Right lobe of liver (tissue), 6 donors: ENCODE results near the gene DTNB. TPM values are rescaled to one million over a fixed set of nuclear protein-coding genes. Genes with fewer than 3 reads are reported as not detected.
A peak's percentile ranks its signal among the peaks of the same experiment; 100 is the strongest.
"Not testable (repeated sequence)": the region's sequence is repeated elsewhere in the genome, so short reads cannot be mapped to it uniquely, and the experiment has no call there.

Experiments used
- ATAC-seq, 4 donors: fragments of 200-7000 bp; cut with Tn5 transposase; one replicate each; pipeline ENCODE4 v1.9.1; 2020; ENCODE audit warnings: mild to moderate bottlenecking in 4 of 4, moderate library complexity in 4 of 4
- DNase-seq, 3 donors: peaks; one replicate each; pipeline ENCODE4 v3.0.0-alpha.2; 2020
- H3K27ac ChIP-seq, 3 donors: fragments of 200-600 bp; one replicate each; pipeline ENCODE4 v1.8.0; 2022
- H3K27me3 ChIP-seq, 2 donors: fragments of 200-600 bp; one replicate each; pipeline ENCODE4 v1.8.0; 2022
- H3K36me3 ChIP-seq, 4 donors: fragments of 200-600 bp; sonication (generic) in 1 of 4; one replicate each; pipeline versions ENCODE4 v1.5.1 to v1.8.0; 2017 to 2022; ENCODE audit warnings: control low read depth in 1 of 4
- H3K4me1 ChIP-seq, 4 donors: fragments of 200-600 bp; sonication (generic) in 1 of 4; one replicate each; pipeline versions ENCODE4 v1.5.1 to v1.8.0; 2017 to 2022; ENCODE audit warnings: control low read depth in 1 of 4
- H3K4me3 ChIP-seq, 3 donors: fragments of 200-600 bp; one replicate each; pipeline ENCODE4 v1.8.0; 2022
- H3K9me3 ChIP-seq, 4 donors: fragments of 200-600 bp; sonication (generic) in 1 of 4; one replicate each; pipeline versions ENCODE4 v1.5.1 to v1.8.0; 2017 to 2022; ENCODE audit warnings: control low read depth in 1 of 4
- POLR2A ChIP-seq: fragments of 450-650 bp; IDR thresholded peaks from one replicate; pipeline ENCODE4 v1.6.1; 2017; ENCODE audit warnings: antibody characterized with exemption, mild to moderate bottlenecking
- WGBS: methylation state at CpG from one replicate; pipeline ENCODE4 v1.1.6; 2018; ENCODE audit warnings: low coverage, low lambda C conversion rate; ENCODE audit not compliant: insufficient coverage; ENCODE audit errors: missing lambda C conversion rate; 5-methylcytosine and 5-hydroxymethylcytosine counted together
- intact Hi-C, 2 donors: fragments of 100-400 bp; cut with DNase I; formaldehyde crosslinking; loops; one replicate each; pipeline versions ENCODE4 v1.11.2 to v1.14.1; 2022
- total RNA-seq, 6 experiments: library from RNA; depleted of rRNA in 2 of 6; stranded (reverse); fragments of >200 nt in 2 of 6; fragmentation: NEBNext Ultra II Directional in 3 of 6; extraction: Animal tissue kit (Norgen Biotek cat#: 25700) in 3 of 6; gene quantifications; one replicate each; pipeline versions ENCODE4 v1.1.0 to v1.2.4, GENCODE V29; 2016 to 2023
- TF ChIP-seq, protein P1 (sequence below), 4 donors: fragments of 200-600 bp in 3 of 4; fragments of 450-650 bp in 1 of 4; IDR thresholded peaks; one replicate each; pipeline versions ENCODE4 v1.5.1 to v1.8.0; 2016 to 2022; ENCODE audit warnings: antibody characterized with exemption in 4 of 4, mild to moderate bottlenecking in 2 of 4
- donor health status: DM: no; HTN: yes; CAD: no.
- donor health status: DM: no; HTN: no; CAD: no.
- donor health status: DM: no; HTN: no; CAD: no.
- donor health status: DM: no; HTN: yes; CAD: no.
- donor health status: DM: no; HTN: yes; CAD: no.

DTNB gene
- total RNA-seq, 6 experiments from 2014 or later: 7.0 to 10.3 (median 8.8) TPM

- DNase-seq (no peak), ATAC-seq (no peak)
- intact Hi-C loops: no loop called here
- H3K27ac ChIP-seq: no peak overlapping the region
- no peaks in the 10 kb centered on the region for H3K9me3 ChIP-seq
- H3K36me3 ChIP-seq: no peaks in the 10 kb centered on the region
- TF ChIP-seq POLR2A: no peak
- no peaks in the 10 kb centered on the region for H3K4me1 ChIP-seq
- H3K27me3 ChIP-seq: no peaks in the 10 kb centered on the region
- H3K4me3 ChIP-seq: no peak overlapping the region
- 86% methylated on average over 1 of the region's 2 CpGs for WGBS
These were observed 122.1 kb downstream of the DTNB start for GRCh38 chr2:25551316-25551715.

DNA sequence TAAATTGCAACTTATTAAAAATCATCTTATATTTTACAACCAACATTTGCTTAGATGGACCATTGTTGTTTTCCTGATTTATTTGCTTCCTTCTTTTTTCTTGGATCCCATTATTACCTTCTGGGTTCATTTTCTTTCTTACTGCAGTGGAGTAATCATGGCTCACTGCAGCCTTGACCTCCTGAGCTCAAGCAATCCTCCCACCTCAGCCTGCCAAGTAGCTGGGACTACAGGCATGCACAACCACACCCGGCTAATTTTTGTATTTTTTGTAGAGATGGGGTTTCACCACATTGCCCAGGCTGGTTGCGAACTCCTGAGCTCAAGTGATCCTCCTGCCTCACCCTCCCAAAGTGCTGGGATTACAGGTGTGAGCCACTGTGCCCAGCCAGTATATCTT is 123.8 kb downstream of the DTNB start:
- H3K27ac ChIP-seq, DNase-seq, ATAC-seq, H3K9me3 ChIP-seq, intact Hi-C loops, H3K36me3 ChIP-seq, H3K27me3 ChIP-seq, H3K4me3 ChIP-seq, H3K4me1 ChIP-seq: not testable (repeated sequence)
- WGBS: 81% methylated on average over 2 of the region's 2 CpGs

DNA sequence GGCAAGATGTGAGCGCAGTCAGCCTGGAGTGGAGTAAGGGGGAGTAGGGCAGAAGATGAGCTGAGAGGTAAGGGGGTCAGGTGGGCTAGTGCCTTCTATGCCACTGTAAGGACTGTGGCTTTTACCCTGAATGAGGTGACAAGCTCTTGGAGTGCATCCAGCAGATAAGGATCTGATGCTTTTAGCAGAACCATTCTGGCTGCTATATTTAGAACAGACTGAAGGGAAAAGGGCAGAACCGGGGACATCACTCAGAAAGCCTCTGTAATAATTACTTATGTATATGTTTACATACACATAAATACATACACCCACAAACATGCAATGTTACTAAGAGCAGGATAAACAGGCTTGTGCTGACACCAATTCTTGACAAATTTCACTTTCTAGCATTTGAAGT is 124.8 kb downstream of the DTNB start:
- WGBS: 62% methylated on average over 2 of the region's 2 CpGs

DNA sequence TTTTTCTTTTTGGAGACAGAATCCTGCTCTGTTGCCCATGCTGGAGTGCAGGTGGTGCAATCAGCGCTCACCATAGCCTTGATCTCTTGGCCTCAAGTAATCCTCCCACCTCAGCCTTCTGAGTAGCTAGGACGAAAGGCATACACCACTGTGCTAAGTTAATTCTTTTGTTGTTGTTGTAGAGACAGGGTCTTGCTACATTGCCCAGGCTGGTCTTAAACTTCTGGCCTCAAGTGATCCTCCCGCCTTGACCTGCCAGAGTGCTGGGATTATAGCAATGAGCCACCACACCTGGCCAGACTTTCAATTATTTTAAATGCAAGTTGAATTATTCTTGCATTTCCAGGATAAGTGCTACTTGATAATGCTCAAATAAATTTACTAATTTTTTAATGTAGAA is 126.5 kb downstream of the DTNB start:
- 94% methylated on average over 3 of the region's 3 CpGs for WGBS
- TF ChIP-seq, protein P1, sequence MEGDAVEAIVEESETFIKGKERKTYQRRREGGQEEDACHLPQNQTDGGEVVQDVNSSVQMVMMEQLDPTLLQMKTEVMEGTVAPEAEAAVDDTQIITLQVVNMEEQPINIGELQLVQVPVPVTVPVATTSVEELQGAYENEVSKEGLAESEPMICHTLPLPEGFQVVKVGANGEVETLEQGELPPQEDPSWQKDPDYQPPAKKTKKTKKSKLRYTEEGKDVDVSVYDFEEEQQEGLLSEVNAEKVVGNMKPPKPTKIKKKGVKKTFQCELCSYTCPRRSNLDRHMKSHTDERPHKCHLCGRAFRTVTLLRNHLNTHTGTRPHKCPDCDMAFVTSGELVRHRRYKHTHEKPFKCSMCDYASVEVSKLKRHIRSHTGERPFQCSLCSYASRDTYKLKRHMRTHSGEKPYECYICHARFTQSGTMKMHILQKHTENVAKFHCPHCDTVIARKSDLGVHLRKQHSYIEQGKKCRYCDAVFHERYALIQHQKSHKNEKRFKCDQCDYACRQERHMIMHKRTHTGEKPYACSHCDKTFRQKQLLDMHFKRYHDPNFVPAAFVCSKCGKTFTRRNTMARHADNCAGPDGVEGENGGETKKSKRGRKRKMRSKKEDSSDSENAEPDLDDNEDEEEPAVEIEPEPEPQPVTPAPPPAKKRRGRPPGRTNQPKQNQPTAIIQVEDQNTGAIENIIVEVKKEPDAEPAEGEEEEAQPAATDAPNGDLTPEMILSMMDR (IDR thresholded peaks at IDR 0.05): no peak
- TF ChIP-seq POLR2A: no peak
- intact Hi-C loops: no loop called here
- no peaks in the 10 kb centered on the region for H3K4me1 ChIP-seq
- no peak for ATAC-seq
- H3K27ac ChIP-seq: no peak overlapping the region
- H3K4me3 ChIP-seq: no peak overlapping the region
- no peaks in the 10 kb centered on the region for H3K27me3 ChIP-seq
- no peaks in the 10 kb centered on the region for H3K9me3 ChIP-seq
- no peak for DNase-seq
- H3K36me3 ChIP-seq: no peaks in the 10 kb centered on the region

More for the DNA sequence above, 124.8 kb downstream of the DTNB start:
- ATAC-seq: peak in 1 of 4 donors; percentile 50
- Histone ChIP-seq H3K27ac (no peak overlapping the region), H3K4me1 (no peaks in the 10 kb centered on the region), H3K4me3 (no peak overlapping the region), H3K9me3 (no peaks in the 10 kb centered on the region), H3K27me3 (no peaks in the 10 kb centered on the region), H3K36me3 (no peaks in the 10 kb centered on the region)
- intact Hi-C loops: no loop called here
- TF ChIP-seq, protein P1 (IDR thresholded peaks at IDR 0.05): no peak
- TF ChIP-seq POLR2A: no peak
- no peak for DNase-seq

GRCh38 chr2:25545899-25546298 is 127.5 kb downstream of the DTNB start:
- H3K9me3 ChIP-seq: no peaks in the 10 kb centered on the region
- TF ChIP-seq POLR2A: no peak
- TF ChIP-seq, protein P1 (IDR thresholded peaks at IDR 0.05): no peak
- no peaks in the 10 kb centered on the region for H3K27me3 ChIP-seq
- DNase-seq (no peak), ATAC-seq (peak; percentile 26 to 87 (median 40))
- H3K36me3 ChIP-seq: no peaks in the 10 kb centered on the region
- intact Hi-C loops: no loop called here
- H3K27ac ChIP-seq: no peak overlapping the region
- no peak overlapping the region for H3K4me3 ChIP-seq
- no peaks in the 10 kb centered on the region for H3K4me1 ChIP-seq
- 80% methylated on average over 2 of the region's 4 CpGs for WGBS

DNA sequence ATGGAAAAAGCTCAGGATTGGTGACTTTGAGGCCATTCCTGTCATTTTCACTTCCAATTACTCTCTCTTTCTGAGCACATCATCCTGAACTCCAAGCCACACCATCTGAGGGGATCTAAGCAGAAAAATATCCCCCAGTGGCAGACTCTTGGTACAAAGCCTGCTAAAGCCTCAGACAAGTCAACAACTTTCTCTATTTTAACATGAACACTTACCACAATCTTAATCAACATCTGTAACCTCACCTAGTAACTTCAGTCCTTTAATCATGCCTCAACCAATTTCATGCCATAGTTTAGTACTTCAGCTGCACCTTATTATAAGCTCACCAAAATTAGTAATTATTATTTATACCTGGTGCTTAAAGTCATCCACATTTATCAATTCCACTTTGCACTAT is 128.9 kb downstream of the DTNB start:
- Histone ChIP-seq H3K4me1 (no peaks in the 10 kb centered on the region), H3K9me3 (no peaks in the 10 kb centered on the region), H3K27me3 (no peaks in the 10 kb centered on the region), H3K4me3 (no peak overlapping the region), H3K36me3 (no peaks in the 10 kb centered on the region), H3K27ac (no peak overlapping the region)
- DNase-seq: no peak
- TF ChIP-seq POLR2A: no peak
- TF ChIP-seq, protein P1 (IDR thresholded peaks at IDR 0.05): no peak
- ATAC-seq: no peak
- intact Hi-C loops: no loop called here
